Hematopoietic multipotent progenitor cell treated with erythropoietin and hydrocortisone succinate and interleukin-3 and kit ligand, for 6 days (in vitro differentiated cells): ENCODE measurements around the gene CLEC4G.

Experiments used
- DNase-seq: peaks from one replicate; pipeline ENCODE4 v3.0.0-alpha.2; 2015

The CLEC4G gene

GRCh38 chr19:7720351-7720750 lies 11.6 kb downstream of the CLEC4G start:
- DNase-seq: no peak

GRCh38 chr19:7718668-7719067 lies 13.2 kb downstream of the CLEC4G start:
- no peak for DNase-seq

GRCh38 chr19:7716762-7717161 lies 15.1 kb downstream of the CLEC4G start:
- no peak for DNase-seq

- no peak for DNase-seq
Measured at GRCh38 chr19:7715671-7716070, 16.2 kb downstream of the CLEC4G start.

GRCh38 chr19:7710616-7711015 lies 21.3 kb downstream of the CLEC4G start:
- no peak for DNase-seq

- no peak for DNase-seq
Measured at GRCh38 chr19:7709932-7710460, 21.9 kb downstream of the CLEC4G start.

DNA sequence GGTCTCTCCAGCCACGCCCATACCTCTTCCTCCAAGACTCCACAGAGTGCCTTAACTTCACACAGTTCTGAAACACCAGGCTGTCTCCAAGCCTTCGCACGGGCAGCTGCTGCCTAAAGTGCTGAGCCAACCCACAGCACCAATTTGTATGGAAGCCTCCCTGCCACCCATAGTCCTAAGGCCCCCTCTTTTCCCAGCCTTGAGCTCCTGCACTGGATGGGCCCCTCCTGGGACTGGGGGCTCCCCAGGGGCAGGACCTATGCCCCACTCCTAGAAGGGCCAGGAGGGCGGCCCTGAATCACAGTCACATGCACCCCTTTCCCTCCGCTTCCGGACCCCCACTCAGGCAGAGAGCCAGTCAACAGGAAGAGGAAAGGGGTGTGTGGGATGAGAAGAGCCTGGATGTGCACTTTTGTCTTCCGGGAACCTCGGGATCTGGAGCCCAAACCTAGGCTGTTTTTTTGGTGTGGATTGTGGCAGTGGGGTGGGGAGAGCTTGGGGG lies 24.9 kb downstream of the CLEC4G start:
- no peak for DNase-seq

- no peak for DNase-seq
Measured at GRCh38 chr19:7706188-7706954, 25.5 kb downstream of the CLEC4G start.

GRCh38 chr19:7705387-7706187 lies 26.3 kb downstream of the CLEC4G start:
- peak; percentile 66 for DNase-seq

GRCh38 chr19:7704280-7705060 lies 27.4 kb downstream of the CLEC4G start:
- DNase-seq: no peak

GRCh38 chr19:7703332-7703731 lies 28.6 kb downstream of the CLEC4G start:
- DNase-seq: no peak

- DNase-seq: no peak
Measured at GRCh38 chr19:7701654-7702457, 30.1 kb downstream of the CLEC4G start, which contains the start of gene FCER2. FCER2 (minus strand) TSS chr19:7702131; CDS start chr19:7699760, 2,371 bp downstream.

GRCh38 chr19:7701049-7701653 lies 30.8 kb downstream of the CLEC4G start:
- no peak for DNase-seq

DNA sequence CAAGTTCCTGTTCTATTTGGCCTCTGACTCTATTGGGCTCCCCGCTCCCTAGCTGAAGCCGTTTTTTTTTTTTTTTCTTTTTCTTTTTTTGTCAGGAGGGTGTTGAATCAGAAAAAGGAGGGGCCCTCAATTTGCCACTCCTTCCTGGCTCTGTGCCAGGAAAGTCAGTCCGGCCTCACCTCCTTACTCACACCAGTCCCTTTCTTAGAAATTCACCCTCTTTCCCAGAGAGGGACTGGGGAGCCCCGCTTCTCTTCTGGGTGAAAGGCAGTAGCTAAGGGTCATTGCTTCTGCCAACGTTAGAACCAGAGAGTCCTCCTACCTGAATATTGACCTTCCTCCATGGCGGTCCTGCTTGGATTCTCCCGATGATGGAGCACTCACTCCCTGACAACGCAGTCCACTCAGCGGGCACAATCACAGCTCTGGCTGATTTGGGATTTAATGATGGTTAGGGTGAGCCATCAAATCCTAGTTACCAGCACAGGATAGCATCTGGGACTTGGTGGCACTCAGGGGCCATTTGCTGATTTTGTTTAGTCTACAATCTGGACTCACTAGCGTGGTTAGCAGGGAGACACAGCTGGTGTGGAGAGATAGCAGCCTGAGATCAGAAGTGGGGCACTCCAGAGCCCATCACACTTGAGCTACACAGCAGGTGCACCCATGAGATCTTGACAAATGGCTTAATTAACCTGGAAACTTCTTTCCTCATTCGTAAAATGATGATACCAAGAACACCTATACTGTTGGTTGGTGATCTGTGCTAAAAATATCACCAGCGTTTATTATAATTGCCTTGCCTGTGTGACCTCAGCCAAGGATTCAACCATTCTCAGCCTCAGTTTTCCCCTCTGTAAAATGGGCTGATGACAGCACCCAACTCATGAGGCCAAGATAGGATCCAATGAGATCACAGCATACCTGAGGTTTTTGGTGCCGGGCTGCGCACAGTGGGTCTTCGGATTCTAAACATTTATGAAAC lies 32.2 kb downstream of the CLEC4G start:
- peak; percentile 62 for DNase-seq

- no peak for DNase-seq
Measured at GRCh38 chr19:7699003-7699402, 32.9 kb downstream of the CLEC4G start.

- no peak for DNase-seq
Measured at GRCh38 chr19:7698583-7698982, 33.3 kb downstream of the CLEC4G start.

DNA sequence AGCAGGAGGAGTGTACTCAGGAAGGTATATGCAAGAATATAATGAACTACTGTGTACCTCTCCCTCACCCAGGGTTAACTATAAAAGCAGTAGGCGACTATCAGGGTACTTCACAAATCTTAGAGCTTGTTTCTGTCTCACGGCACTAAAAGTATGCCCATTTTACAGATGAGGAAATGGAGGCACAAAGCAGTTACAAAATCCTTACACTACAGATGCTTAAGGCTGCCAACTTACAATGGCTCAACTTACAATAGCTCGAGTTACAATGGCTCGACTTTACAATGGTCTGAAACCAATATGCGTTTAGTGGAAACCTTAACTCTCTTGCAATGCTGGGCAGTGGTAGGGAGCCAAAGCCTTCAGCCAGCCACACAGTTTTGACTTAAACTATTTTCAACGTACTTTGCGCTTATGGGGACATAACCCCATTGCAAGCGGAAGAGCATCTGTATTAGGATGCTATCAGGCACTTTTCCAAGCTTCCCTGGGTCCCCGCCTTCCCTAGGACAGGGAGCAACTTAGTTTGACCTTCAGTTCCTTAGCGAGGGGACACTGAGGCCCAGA lies 34.1 kb downstream of the CLEC4G start:
- no peak for DNase-seq

GRCh38 chr19:7694499-7694898 lies 37.4 kb downstream of the CLEC4G start:
- no peak for DNase-seq

DNA sequence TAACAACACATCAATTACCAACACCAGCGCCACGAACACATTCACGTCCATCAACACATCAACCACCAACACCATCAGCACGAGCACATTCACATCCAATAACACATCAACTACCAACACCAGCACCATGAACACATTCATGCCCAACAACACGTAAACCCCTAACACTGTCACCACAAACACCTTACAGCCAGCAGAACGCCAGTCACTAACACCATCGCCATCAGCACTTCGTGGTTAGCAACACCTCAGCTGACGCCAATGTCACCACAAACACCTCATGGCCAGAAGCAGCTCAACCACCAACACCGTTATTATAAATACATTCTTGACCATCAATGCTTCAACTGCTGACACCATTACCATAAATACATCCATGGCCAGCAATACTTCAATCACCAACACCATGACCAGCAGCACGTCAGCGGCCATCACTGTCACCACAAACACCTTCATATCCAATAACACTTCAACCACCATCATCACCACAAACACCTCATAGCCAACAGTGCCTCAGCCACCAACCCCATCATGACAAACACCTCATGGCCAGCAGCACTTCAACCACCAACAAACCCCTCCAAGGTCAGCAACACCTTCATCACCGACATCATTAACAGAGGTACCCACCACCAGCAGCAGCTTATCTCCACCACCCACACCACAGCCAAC lies 39.4 kb downstream of the CLEC4G start:
- DNase-seq: no peak
